ENCODE measurements around the gene UST. TPM values are rescaled to one million over a fixed set of nuclear protein-coding genes. Genes with fewer than 3 reads are reported as not detected.

UST gene
- total RNA-seq, 1 donor from 2014 or later = 33.3 TPM

DNA sequence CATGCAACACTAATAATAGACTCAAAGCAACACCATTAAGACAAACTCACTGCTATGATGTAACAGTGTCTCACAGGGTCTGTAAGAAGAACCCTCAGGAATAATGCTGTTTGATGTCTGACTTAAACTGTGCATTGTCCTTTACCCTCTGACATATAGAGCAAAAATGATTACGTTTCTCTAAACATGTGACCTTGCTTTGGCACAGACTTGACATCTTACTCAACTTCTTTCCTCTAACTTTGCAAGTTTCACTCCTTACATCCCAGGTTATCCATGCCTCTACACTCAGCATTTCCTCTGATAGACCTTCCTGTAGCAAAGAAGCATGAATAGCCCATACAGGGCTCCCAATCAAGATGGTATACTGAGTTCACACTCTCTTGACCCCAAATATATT is 252.7 kb downstream of the UST start:
- no peak overlapping the region for H3K4me2 ChIP-seq
- H3K27ac ChIP-seq = no peak overlapping the region

DNA sequence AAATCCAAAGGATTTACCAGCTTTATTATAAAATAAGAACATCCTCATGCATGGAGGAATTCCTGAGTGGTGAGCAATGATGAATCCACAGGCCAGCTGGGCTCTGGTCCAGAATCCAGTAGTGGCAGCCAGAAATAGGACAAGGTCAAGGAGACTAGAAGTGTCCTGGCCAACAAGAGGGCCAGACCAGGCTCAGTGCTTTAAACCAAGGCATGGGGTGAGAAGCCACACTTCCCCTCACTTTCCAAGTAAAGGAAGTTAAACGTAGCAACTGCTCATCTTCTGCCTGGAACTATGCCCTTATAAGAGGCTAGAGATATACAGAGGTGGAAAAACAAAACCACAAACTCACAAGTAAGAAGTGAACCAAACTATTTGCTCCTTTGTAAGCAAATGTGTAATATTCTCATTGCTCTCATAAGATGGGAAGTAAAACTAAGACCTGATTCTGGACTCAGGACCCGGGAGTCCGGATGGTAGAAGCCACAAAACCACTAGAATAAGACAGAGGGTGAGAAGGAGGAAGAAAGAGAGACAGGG is 253.2 kb downstream of the UST start:
- Histone ChIP-seq H3K9me3 (ENCODE audit: low read depth) (no peaks in the 10 kb centered on the region), H3F3A (ENCODE audit: low read depth) (no peaks in the 10 kb centered on the region), H4K20me1 (ENCODE audit: low read depth) (no peaks in the 10 kb centered on the region), H3K4me2 (no peak overlapping the region), H2AFZ (replicated peaks) (no peak overlapping the region), H3K9ac (no peak overlapping the region), H3K36me3 (peaks cover 6% of the 10 kb centered on the region), H3K4me3 (no peak overlapping the region), H3K4me1 (no peaks in the 10 kb centered on the region), H3K79me2 (ENCODE audit: low read depth) (no peaks in the 10 kb centered on the region), H3K27me3 (no peaks in the 10 kb centered on the region), H3K27ac (no peak overlapping the region)
- Mint-ChIP-seq H3K4me1 (no peaks in the 10 kb centered on the region), H3K27ac (no peak overlapping the region), H3K4me3 (no peak overlapping the region), H3K27me3 (ENCODE audit: insufficient read depth, low read depth) (peaks cover 2% of the 10 kb centered on the region), H3K9me3 (peaks cover 20% of the 10 kb centered on the region), H3K36me3 (peaks cover 15% of the 10 kb centered on the region)
- no peak for DNase-seq (ENCODE audit: low spot score)
- TF ChIP-seq, protein P1, sequence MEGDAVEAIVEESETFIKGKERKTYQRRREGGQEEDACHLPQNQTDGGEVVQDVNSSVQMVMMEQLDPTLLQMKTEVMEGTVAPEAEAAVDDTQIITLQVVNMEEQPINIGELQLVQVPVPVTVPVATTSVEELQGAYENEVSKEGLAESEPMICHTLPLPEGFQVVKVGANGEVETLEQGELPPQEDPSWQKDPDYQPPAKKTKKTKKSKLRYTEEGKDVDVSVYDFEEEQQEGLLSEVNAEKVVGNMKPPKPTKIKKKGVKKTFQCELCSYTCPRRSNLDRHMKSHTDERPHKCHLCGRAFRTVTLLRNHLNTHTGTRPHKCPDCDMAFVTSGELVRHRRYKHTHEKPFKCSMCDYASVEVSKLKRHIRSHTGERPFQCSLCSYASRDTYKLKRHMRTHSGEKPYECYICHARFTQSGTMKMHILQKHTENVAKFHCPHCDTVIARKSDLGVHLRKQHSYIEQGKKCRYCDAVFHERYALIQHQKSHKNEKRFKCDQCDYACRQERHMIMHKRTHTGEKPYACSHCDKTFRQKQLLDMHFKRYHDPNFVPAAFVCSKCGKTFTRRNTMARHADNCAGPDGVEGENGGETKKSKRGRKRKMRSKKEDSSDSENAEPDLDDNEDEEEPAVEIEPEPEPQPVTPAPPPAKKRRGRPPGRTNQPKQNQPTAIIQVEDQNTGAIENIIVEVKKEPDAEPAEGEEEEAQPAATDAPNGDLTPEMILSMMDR (IDR thresholded peaks at IDR 0.05) = no peak
- TF ChIP-seq EZH2 (IDR thresholded peaks at IDR 0.05) (no peak), EZH2phosphoT487 (IDR thresholded peaks at IDR 0.05) (no peak)

More for the DNA sequence above, 252.7 kb downstream of the UST start:
- no peak overlapping the region for H3K9ac ChIP-seq
- no peaks in the 10 kb centered on the region for H3K79me2 ChIP-seq (ENCODE audit: low read depth)
- H3K4me3 ChIP-seq = no peak overlapping the region
- no peak overlapping the region for H3K27ac Mint-ChIP-seq
- DNase-seq (ENCODE audit: low spot score) = no peak
- no peaks in the 10 kb centered on the region for H3F3A ChIP-seq (ENCODE audit: low read depth)
- H3K36me3 Mint-ChIP-seq = peaks cover 14% of the 10 kb centered on the region
- no peak for TF ChIP-seq EZH2phosphoT487 (IDR thresholded peaks at IDR 0.05)
- TF ChIP-seq, protein P1 (IDR thresholded peaks at IDR 0.05) = no peak
- TF ChIP-seq EZH2 (IDR thresholded peaks at IDR 0.05) = no peak
- no peak overlapping the region for H3K4me3 Mint-ChIP-seq
- peaks cover 20% of the 10 kb centered on the region for H3K9me3 Mint-ChIP-seq
- H3K4me1 ChIP-seq = no peaks in the 10 kb centered on the region
- H3K27me3 ChIP-seq = no peaks in the 10 kb centered on the region
- H2AFZ ChIP-seq (replicated peaks) = no peak overlapping the region
- H3K36me3 ChIP-seq = peaks cover 6% of the 10 kb centered on the region
- no peaks in the 10 kb centered on the region for H3K4me1 Mint-ChIP-seq
- H3K9me3 ChIP-seq (ENCODE audit: low read depth) = no peaks in the 10 kb centered on the region
- peaks cover 2% of the 10 kb centered on the region for H3K27me3 Mint-ChIP-seq (ENCODE audit: insufficient read depth, low read depth)
- H4K20me1 ChIP-seq (ENCODE audit: low read depth) = no peaks in the 10 kb centered on the region

DNA sequence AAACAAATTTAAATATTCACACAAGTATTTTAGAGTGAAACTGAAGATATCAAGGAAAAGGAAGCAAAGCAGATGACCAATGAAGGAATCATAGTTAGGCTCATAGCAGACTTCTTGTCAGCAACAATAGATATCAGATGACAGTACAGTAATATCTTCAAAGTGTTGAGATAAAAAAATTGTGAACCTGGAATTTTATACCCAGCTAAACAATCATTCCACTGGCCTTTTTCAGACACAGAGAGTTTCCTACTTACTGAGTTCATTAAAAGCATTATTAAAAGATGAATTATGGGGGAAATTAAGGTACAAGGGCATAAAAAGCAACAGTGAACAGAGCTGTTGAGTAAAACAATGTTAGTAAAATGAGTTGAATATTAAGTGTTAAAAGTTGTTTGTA is 254.6 kb downstream of the UST start:
- H4K20me1 ChIP-seq (ENCODE audit: low read depth) = no peaks in the 10 kb centered on the region
- H3K9ac ChIP-seq = no peak overlapping the region
- Mint-ChIP-seq H3K4me3 (no peak overlapping the region), H3K27ac (no peak overlapping the region), H3K36me3 (peaks cover 24% of the 10 kb centered on the region), H3K4me1 (no peaks in the 10 kb centered on the region), H3K27me3 (ENCODE audit: insufficient read depth, low read depth) (peaks cover 2% of the 10 kb centered on the region), H3K9me3 (peaks cover 25% of the 10 kb centered on the region)
- no peak for DNase-seq (ENCODE audit: low spot score)
- no peak overlapping the region for H2AFZ ChIP-seq (replicated peaks)
- no peaks in the 10 kb centered on the region for H3K79me2 ChIP-seq (ENCODE audit: low read depth)
- H3K4me1 ChIP-seq = no peaks in the 10 kb centered on the region
- peaks cover 6% of the 10 kb centered on the region for H3K36me3 ChIP-seq
- H3K9me3 ChIP-seq (ENCODE audit: low read depth) = no peaks in the 10 kb centered on the region
- no peak overlapping the region for H3K27ac ChIP-seq
- TF ChIP-seq EZH2phosphoT487 (IDR thresholded peaks at IDR 0.05) = no peak
- TF ChIP-seq, protein P1 (IDR thresholded peaks at IDR 0.05) = no peak
- no peak overlapping the region for H3K4me2 ChIP-seq
- no peaks in the 10 kb centered on the region for H3K27me3 ChIP-seq
- no peaks in the 10 kb centered on the region for H3F3A ChIP-seq (ENCODE audit: low read depth)
- no peak overlapping the region for H3K4me3 ChIP-seq
